Endodermal cell (in vitro differentiated cells): ENCODE measurements around the gene MAT2A. TPM values are rescaled to one million over a fixed set of nuclear protein-coding genes. Genes with fewer than 3 reads are reported as not detected.

Source experiments
- total RNA-seq, 2 donors: library from RNA; stranded (reverse); fragmentation: NEBNext Ultra II Directional in 1 of 2; extraction: Animal tissue kit (Norgen Biotek cat#: 25700) in 1 of 2; gene quantifications; 2 replicates in 1 of 2; 3 replicates in 1 of 2; pipeline ENCODE4 v1.2.1, GENCODE V29; 2021

Gene MAT2A
- total RNA-seq, 2 donors from 2014 or later = 171 to 267 TPM

Other genes with a start within 250 kb of the MAT2A start
- gene TGOLN2, start 211.2 kb upstream of the MAT2A start, total RNA-seq = 10 to 100 TPM; 58.6 to 67.0 TPM
- 10 to 100 TPM; 12.7 to 19.7 TPM for gene RETSAT, start 184.6 kb upstream of the MAT2A start, total RNA-seq
- gene ELMOD3, start 184.4 kb upstream of the MAT2A start, total RNA-seq = 10 to 100 TPM; 12.4 to 18.9 TPM
- gene CAPG, start 128.8 kb upstream of the MAT2A start, total RNA-seq = 100 to 1,000 TPM; 104 to 119 TPM
- 1 to 10 TPM in 1 of 2 donors, under 1 TPM in 1; 0.68 to 1.1 TPM for gene SH2D6, start 120.5 kb upstream of the MAT2A start, total RNA-seq
- 10 to 100 TPM; 74.5 to 89.5 TPM for gene GGCX, start 22.3 kb downstream of the MAT2A start, total RNA-seq
- gene VAMP8, start 38.4 kb downstream of the MAT2A start, total RNA-seq = 100 to 1,000 TPM in 1 of 2 donors, 10 to 100 TPM in 1; 80.4 to 146 TPM
- gene VAMP5, start 45.3 kb downstream of the MAT2A start, total RNA-seq = 10 to 100 TPM in 1 of 2 donors, 1 to 10 TPM in 1; 6.3 to 13.9 TPM
- gene RNF181, start 56.6 kb downstream of the MAT2A start, total RNA-seq = 100 to 1,000 TPM; 113 to 118 TPM
- 10 to 100 TPM; 23.8 to 32.2 TPM for gene TMEM150A, start 63.5 kb downstream of the MAT2A start, total RNA-seq
- 10 to 100 TPM; 63.2 to 66.5 TPM for gene C2orf68, start 72.9 kb downstream of the MAT2A start, total RNA-seq
- 100 to 1,000 TPM in 1 of 2 donors, 10 to 100 TPM in 1; 75.7 to 102 TPM for gene USP39, start 77.0 kb downstream of the MAT2A start, total RNA-seq
- not detected for gene SFTPB, start 129.0 kb downstream of the MAT2A start, total RNA-seq
- not detected for gene GNLY, start 155.2 kb downstream of the MAT2A start, total RNA-seq
- 1 to 10 TPM; 1.3 to 1.6 TPM for gene ATOH8, start 214.8 kb downstream of the MAT2A start, total RNA-seq